Stimulated activated CD4-positive, alpha-beta T cell treated with anti-CD3 and anti-CD28 coated beads, Interleukin-4, amount 100 ng/mL, for 48 hours (primary cell): ENCODE data around the gene STRIP2.
"Not testable (repeated sequence)": the region's sequence is repeated elsewhere in the genome, so short reads cannot be mapped to it uniquely, and the experiment has no call there.

ENCODE experiments used
- DNase-seq, 2 donors: peaks; one replicate each; pipeline ENCODE4 v3.0.0-alpha.2; 2020; ENCODE audit warnings: low read depth in 2 of 2

Gene STRIP2

DNA sequence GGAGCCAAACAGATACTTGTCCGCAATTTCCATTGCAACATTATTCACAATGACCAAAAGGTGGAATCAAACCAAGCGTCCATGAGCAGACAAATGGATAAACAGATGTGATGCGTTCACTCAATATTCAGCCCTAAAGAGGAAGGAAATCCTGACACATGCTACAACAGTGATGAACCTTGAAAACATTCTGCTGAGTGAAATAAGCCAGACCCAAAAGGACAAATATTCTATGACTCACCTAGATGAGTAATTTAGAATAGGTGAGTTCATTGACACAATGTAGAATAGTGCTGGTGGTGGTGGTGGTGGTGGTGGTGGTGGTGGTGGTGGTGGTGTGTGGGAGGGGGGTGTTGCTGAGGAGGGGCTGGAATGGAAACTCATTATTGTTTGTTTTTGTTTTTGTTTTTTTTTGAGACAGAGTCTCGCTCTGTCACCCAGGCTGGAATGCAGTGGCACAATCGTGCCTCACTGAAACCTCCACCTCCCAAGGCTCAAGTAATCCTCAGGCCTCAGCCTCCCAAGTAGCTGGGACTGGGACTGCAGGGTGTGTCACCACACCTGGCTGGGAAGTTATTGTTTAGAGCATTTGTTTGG, 96.7 kb downstream of the STRIP2 start:
- DNase-seq = peak; percentile 23 to 36

- no peak for DNase-seq
Observed at GRCh38 chr7:129531721-129532120, 97.5 kb downstream of the STRIP2 start.

GRCh38 chr7:129532375-129532774, 98.1 kb downstream of the STRIP2 start:
- no peak for DNase-seq

- DNase-seq = not testable (repeated sequence)
Observed at GRCh38 chr7:129534558-129535274, 100.5 kb downstream of the STRIP2 start.

DNA sequence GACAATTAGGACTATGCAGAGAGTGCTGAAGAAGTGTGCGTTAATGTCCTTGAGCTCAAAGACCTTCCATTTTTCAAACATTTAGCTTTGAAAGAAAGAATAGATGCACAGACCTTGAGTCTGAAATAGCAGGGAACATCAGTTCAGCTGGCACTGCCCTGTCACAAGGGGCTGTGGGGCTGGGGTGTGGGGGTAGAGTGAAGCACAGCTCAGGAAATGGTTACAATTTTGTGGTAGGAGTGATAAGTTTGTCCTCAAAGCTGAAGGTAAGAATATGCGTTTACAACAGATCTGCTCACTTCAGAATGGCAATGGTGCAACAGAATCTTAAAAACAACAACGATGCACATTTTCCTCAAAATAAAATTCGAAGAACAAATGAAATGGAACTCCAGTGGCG, 101.7 kb downstream of the STRIP2 start:
- no peak for DNase-seq

- DNase-seq = no peak
Observed at GRCh38 chr7:129536323-129536722, 102.1 kb downstream of the STRIP2 start.
